ENCODE measurements around the gene EIF2D.
A peak's percentile ranks its signal among the peaks of the same experiment; 100 is the strongest.
"Not testable (repeated sequence)": the region's sequence is repeated elsewhere in the genome, so short reads cannot be mapped to it uniquely, and the experiment has no call there.

The EIF2D gene

DNA sequence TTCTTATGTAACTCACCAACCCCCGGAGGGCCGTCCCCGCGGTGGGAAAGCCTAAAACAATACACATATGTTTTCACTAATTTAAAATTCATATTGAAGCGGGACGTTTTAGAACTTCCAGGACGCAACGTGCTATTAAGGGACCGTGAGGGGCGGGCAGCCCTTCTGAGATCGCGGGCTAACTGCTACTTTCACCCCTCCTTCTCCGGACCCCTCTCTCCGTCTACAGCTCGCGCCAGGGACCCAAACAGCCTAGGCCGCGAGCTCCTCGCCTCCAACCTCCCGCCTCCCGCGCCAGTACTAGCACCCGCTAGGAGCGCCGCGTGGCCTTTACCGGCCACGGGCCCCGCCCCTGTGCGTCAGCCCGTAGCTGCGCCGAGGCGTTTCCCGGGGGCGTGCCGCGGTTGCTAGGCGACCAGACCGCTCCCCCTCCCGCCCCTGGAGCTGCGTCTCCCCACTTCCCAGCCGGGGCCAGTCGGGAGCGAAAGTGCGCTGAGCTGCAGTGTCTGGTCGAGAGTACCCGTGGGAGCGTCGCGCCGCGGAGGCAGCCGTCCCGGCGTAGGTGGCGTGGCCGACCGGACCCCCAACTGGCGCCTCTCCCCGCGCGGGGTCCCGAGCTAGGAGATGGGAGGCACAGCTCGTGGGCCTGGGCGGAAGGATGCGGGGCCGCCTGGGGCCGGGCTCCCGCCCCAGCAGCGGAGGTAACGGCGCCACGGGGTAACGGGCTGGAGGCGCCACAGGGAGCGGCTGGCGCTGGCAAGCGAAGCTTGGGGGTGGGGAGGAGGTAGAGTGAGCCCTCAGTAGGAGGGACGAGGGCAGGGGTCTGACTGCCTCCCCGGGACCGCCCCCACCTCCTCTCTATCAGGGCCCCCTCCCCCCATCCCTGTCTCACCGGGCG lies 23.1 kb upstream of the EIF2D start, which contains the start of gene DYRK3:
DYRK3 (plus strand) TSS at position 457 of the 898 bp plus-strand sequence; CDS start at position 625, 168 bp downstream.
- peak; percentile 94 for DNase-seq

DNA sequence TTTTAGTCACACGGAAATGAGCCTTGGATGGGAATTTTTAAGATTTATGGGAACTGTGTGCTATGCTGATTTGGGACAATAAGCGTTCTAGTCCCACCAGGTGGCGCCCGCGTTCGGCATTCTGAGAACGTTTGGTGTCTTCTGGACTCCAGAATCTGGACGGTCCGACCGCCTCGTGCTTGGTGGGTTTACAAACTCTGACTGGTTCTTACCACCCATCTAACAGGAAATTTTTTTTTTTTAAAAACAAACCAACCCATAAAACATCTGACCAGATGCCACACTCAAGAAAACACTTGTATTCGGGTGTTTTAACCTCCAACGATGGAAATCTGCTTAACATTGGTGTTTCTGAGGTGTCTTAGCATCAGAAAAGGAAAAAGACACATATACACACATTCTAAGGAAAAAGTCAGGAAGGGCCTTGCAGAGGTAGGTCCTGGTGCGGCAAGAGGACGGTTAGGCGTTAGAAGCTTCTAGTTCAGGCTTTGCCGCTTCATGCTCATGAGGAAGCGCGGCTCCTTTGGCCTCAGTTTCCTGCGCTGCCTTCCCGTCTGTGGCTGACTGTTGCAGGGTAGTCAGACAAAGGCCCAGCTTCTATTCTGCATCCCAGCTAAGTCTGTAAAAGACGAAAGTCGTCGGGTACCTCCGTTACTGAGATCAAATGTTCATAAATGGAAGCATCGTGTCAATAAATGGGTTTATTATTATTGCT lies 22.3 kb upstream of the EIF2D start:
- peak; percentile 91 for DNase-seq

DNA sequence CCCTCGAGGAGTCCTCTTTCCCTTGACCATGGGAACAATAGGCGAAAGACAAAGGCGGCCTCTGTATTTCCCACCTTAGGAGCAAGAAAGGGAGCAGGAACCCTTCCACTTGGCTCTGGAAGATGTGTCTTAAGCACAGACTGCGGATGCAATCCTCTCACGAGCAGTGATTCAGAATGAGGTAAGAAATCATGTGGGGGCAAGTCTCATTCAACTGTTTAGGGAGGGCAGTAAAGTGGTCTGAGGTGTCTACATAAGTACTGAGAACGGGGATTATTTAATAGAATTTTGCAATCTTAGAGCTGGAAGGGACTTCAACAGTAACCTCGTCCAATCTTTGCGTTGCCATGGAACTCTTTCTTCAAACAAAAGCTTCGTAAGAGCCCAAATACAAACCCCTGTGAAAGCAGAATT lies 21.4 kb upstream of the EIF2D start:
- DNase-seq, result peak; percentile 30

DNA sequence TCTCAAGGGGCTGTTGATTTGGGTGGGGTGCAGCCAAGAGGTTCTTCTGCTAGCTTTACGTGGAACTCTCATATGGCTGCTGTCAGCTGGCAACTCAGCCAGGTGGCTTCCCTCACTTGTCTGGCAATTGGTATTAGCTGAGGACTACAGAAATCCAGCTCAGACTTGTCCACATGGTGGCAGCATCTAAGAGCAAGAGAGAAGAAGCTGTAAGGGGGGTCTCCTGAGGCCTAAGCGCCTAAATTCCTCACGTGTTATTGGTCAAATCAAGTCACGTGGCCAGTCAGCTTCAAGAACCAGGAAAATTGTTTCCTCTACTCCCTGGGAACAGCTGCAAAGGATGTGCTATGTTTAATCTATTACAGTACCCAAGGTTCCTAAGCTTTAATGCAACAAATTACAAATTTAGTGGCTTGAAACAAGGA lies 18.8 kb upstream of the EIF2D start:
- peak; percentile 81 for DNase-seq

DNA sequence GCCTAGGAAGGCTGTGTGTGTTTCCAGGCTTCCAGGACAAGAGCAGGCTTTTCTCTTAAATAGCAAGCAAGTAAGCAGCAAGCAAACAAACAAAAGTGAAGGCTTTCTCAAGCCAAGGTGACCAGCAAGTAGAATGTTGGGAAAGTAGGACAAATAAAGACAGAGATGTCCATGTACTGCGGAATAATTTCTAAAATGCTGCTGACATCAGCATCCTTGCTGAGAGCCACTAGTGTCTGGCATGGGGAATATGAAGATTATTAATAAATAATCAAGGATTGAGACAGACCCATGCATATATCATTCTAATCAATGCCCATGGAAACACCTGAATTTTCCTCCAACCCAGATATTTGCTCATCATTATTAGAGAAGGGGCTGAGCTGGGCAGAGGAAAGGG lies 16.7 kb upstream of the EIF2D start:
- DNase-seq, result no peak

DNA sequence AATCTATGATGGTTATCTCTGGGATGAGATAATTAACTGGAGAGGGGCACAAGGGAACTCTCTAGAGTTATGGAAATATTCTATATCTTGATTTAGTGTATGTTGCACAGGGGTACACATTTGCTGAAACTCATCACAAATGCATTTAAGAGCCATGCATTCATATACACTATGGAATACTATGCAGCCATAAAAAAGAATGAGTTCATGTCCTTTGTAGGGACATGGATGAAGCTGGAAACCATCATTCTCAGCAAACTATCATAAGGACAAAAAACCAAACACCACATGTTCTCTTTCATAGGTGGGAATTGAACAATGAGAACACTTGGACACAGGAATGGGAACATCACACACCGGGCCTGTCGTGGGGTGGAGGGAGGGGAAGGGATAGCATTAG lies 14.1 kb upstream of the EIF2D start:
- DNase-seq, result not testable (repeated sequence)

DNA sequence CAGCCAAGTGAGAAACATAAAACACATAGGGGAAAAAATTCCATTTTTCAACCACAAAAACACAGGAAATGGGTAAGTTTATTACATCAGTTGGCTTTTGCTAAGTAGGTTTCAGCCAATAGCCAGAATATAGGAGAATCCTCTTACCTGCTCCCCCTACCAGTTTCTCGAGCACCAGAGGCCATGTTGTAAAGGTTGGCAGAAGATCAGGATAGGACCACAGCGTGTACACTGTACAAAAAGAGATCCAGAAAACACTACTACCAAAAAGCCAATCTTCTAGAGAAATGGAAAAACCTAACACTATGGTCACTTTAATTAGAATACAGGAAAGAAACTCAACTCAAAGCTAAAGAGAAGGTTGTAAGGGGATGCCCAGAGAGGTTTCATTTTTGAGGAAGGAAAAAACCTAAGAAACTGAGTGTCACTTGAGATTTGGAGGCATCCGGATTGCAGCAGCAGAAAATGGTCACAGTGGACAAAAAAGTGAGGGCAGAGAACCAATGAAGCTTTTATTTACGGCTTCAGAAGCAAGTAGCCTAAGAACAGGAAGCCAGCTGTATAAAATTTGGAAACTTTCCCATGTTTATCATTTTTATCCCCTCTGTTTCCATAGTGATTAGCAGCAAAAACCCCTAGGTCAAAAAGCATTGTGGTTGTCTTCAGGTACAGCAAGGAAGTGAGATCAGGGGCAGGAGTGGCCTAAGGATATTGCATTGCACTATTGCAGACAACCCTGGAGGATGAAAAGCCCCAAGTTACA lies 2.9 kb downstream of the EIF2D start:
- DNase-seq, result no peak

DNA sequence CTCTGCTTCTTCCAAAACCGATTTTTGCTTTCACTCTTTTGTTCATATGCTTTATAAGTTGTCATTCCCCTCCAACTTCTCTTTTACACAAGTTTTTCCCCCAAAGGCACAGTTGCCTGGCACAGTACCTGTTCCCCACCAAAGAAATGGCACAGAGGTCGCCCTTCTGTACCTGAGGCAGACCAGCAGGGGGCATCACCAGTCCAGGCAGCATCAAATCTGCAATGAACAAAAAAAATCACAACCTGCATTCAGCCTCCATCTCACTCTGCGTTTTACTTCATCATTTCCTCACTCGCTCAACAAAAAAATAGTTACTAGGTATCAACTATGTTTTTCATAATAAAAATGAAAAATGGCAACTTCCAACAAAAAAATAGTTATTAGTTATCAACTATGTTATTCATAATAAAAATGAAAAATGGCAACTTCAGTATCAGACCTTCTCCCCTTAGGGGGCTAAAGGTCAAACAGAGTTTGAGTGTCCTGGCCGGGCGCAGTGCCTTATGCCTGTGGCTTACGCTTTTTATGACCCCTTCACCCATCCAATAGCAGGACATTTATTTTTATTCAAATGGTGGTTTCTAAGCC lies 4.1 kb downstream of the EIF2D start:
- no peak for DNase-seq

DNA sequence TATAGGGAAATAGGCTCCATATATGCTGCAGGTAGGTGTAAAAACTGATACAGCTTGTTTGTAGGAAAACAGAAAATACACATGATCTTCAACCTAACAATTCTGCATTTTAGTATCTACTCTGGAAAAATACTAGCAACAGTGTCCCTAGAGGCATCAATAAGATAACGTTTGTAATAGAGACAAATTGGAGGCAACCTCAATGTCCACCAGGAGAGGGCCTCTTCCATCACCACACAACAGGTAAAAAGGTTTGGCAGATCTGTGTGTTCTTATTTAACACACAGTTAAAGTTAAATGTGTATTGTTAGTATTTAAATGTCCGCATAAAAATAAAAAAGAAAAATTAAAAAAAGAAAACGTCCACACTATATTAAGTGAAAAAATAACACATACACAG lies 5.4 kb downstream of the EIF2D start:
- DNase-seq, result no peak

DNA sequence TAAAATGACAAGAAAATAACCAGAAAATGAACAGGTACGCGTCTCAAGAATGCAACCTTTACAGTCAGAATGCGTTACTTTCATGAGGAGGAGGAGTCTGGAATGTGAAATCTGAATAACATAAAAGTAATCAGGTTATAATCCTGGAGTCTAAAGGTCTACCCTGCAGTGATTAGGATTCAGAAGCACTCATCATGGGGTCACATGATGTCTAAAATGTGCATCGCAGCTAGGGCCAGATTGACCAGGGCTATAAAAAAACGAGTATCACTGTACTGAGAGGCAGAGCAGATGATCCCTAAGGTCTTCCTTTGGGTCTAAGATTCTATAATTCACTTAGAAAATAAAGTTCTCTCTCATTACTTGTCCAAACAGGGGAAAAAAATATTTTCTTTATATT lies 7.4 kb downstream of the EIF2D start:
- no peak for DNase-seq

DNA sequence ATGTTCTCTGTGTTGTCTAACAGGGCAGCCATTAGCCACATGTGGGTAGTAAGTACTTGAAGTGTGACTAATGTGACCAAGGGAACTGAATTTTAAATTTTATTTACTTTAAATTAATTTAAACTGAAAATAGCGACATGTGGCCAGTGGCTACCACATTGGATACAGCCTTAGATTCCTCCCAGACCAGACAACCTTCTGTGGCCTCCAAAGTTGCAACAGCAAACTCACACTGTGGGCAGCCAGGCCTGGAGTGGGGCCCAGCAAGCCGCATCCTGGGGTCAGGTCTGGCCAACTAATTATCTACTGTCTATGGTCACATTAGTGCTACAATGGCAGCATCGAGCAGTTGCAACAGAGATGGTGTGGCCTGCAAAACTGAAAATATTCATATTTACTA lies 11.7 kb downstream of the EIF2D start:
- peak; percentile 50 for DNase-seq

DNA sequence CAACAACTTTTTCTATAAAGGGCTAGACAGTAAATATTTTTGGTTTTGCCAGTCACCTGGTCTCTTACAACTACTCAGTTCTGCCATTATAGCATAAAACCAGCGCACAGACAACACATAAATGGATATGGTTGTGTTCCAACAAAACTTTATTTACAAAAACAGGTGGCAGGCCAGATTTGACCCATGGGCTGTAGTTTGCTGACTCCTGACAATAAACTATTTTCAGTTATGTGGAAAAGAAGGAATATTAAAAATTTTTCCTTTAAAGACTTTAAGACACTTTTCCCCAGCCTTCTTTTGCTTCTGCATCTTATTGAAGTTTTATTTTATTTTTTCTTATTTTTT lies 16.0 kb downstream of the EIF2D start:
- no peak for DNase-seq

DNA sequence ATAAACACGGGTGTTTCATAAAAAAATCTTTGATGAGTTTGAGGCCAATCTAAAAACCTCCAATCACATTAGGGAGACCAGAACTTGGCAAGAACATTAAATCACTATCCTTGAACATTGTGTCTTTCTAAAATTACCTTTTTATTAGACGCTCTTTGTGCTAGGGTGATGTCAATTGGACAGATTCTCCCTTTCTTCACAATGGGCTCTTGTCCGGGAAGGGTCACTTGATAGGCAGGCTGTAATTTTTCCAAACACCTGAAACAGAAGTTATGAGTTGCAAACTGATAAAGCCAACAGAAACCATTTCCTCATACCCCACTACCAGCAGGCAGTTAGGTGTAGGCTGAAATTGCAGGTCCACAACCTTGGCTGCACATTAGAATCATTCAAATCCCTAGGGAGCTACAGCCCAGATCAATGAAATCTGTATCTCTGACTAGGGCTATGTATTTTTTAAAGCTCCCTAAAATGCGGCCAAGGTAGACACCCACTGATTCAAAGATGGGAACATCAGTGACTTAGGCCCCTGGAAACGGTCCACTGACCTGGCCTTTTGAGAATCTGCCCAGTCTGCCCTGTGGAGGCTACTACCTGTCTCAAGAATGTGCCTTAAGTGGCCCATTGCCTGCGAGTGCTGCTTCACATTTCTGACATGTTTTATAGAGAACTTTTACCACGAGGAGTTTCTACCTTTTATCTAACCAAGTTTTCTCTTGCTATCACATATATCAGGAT lies 16.5 kb downstream of the EIF2D start:
- DNase-seq, result no peak

DNA sequence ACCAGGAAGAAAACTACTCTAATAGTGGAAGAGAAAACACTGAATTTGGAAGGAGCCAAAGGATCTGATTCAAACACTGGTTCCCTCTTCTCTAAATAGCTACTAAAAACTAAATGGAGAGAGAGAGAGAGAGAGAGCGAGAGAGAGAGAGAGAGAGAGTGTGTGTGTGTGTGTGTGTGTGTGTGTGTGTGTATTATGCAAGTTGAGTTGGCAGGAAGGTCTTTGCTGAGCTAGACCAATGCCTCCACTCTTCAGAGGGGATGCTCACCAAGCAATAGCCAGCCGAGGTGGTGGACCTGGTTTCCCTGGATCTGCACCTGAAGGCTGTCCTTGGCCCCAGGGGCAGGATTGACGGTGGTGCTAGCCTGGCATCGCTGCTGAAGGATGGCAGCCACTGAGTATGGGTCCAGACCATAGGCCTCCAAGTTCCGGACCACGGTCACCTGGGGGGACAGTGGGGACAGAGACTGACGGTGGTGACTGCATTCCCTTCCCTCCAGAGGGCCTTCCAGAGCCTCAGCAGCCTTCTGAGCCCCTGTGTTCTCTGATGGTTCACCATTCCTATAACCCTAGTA lies 18.8 kb downstream of the EIF2D start:
- DNase-seq, result no peak

DNA sequence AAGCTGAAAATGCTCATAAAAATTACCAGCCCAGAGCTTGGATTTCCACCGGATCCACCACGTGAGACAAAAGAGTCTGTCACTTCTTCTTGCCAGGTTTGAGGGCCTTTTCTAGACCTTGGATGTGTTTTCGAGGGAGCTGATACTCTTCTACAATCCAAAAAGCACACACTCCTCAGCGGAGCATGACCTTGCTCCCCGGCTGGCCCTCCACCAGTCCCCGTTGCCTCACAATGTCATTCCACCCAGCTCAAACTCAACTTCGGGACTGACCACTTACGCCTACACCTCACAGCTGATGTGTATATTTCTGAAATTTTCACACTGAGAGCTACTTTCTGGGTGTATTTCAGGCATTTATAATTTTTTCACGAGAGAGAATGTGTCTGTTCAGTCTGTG lies 20.6 kb downstream of the EIF2D start:
- DNase-seq, result no peak

DNA sequence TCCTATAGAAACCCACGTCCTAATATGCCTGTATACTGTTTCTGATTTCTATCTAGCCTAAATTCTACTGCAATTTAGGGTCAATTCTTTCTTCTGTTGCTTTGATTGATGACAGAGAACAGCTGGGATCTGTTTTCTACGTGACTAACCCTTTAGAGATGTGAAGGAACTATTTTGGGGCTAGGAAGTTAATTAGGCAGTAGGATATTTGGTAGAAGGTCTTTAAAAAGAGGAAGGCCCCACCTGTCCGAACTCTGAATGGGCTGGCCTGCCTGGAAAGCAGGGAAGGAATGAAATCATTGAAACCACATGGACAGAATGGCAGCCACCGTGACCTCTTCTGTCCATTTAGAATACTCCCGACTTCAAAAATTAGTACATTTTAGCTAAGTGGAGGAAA lies 21.0 kb downstream of the EIF2D start:
- no peak for DNase-seq

DNA sequence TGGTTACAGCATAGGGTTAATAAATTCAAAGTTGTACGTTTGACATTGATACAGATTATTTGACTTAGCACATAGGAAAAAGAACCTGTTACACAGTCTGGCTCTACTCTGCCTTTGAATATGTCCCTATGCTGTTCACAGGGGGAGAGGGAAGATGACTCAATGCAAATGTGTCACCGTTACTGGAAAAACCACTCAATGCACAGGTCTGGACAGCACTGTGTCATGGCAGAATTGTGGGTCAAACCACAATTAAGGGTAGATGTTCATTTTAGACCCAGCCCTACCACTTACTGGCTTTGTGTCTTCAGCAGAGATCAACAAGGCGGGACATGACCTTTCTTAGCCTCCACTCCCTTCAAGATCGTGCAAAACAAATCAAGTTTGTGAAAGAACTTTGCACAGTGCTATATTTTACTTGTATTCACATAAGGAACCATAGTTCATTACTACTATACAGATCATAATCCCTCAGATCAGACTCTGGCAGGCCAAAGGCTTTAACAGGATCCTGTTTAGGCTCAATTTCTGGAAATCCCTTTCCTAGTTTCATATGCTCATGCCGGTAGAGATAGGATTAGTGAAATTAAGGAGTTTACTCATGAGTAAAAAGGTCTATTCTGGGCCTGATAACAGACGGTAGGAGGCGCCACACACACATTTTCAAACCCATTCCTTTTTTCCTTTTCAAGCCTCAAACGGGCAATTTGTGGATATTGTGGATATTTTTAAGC lies 22.1 kb downstream of the EIF2D start:
- DNase-seq, result no peak

DNA sequence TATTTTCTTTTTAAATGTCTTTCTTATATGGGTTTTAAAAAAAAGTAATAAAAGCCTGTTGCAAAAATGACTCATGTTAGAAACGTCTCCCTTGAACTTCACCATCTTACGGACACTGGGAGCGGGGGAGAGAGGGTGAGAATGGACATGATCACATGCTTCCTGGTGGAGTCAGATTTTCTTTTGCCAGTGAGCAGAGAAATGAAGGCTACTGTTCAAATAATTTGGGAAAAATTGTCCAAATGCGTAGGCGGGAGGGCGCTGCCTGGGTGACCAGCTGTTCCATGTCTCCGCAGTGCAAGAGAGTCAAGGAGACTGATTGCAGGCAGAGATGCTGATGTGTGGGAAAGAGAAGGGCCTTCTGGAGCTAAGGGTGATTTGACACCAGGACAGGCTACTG lies 23.1 kb downstream of the EIF2D start:
- DNase-seq, result no peak

DNA sequence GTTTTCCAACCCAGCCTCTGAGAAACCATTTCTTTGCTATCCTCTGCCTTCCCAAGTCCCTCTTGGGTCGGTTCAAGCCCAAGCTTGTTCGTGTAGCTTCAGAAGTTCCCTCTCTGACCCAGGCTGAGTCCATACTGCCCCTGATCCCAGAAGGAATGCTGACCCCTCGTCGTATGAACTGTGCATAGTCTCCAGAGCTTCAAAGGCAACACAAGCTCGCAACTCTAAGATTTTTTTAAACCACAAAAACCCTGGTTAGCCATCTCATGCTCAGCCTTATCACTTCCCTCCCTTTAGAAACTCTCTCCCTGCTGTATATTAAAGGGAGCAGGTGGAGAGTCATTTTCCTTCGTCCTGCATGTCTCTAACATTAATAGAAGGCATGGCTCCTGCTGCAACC lies 23.8 kb downstream of the EIF2D start:
- DNase-seq, result no peak

DNA sequence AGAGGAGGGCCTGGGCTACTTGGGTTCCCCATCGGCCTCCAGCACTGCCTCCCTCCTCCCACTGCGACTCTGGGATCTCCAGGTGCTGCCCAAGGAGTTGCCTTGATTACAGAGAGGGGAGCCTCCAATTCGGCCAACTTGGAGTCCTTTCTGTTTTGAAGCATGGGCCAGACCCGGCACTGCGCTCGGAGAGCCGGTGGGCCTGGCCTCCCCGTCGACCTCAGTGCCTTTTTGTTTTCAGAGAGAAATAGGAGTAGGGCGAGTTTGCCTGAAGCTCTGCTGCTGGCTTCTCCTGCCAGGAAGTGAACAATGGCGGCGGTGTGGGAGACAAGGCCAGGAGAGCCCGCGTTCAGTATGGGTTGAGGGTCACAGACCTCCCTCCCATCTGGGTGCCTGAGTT lies 24.4 kb downstream of the EIF2D start:
- DNase-seq, result no peak
